ENCODE results near the gene PRKCA.

PRKCA gene

GRCh38 chr17:66747578-66748275, 445.3 kb downstream of the PRKCA start:
- DNase-seq (ENCODE audit: low spot score): no peak

GRCh38 chr17:66748578-66748977, 446.2 kb downstream of the PRKCA start:
- DNase-seq (ENCODE audit: low spot score): no peak

- no peak for DNase-seq (ENCODE audit: low spot score)
Observed at GRCh38 chr17:66749217-66749832, 446.9 kb downstream of the PRKCA start.

GRCh38 chr17:66750116-66750515, 447.7 kb downstream of the PRKCA start:
- DNase-seq (ENCODE audit: low spot score): no peak

GRCh38 chr17:66750781-66751543, 448.5 kb downstream of the PRKCA start:
- no peak for DNase-seq (ENCODE audit: low spot score)

GRCh38 chr17:66751771-66752170, 449.4 kb downstream of the PRKCA start:
- DNase-seq (ENCODE audit: low spot score): no peak

- no peak for DNase-seq (ENCODE audit: low spot score)
Observed at GRCh38 chr17:66752411-66752810, 450.0 kb downstream of the PRKCA start.

- DNase-seq (ENCODE audit: low spot score): no peak
Observed at GRCh38 chr17:66753126-66753920, 450.9 kb downstream of the PRKCA start.

GRCh38 chr17:66755101-66755943, 452.9 kb downstream of the PRKCA start:
- no peak for DNase-seq (ENCODE audit: low spot score)

GRCh38 chr17:66755944-66756290, 453.5 kb downstream of the PRKCA start:
- DNase-seq (ENCODE audit: low spot score): no peak

- no peak for DNase-seq (ENCODE audit: low spot score)
Observed at GRCh38 chr17:66760324-66760723, 457.9 kb downstream of the PRKCA start.

GRCh38 chr17:66762276-66762675, 459.9 kb downstream of the PRKCA start:
- no peak for DNase-seq (ENCODE audit: low spot score)

GRCh38 chr17:66763056-66763455, 460.6 kb downstream of the PRKCA start:
- no peak for DNase-seq (ENCODE audit: low spot score)

GRCh38 chr17:66764506-66764905, 462.1 kb downstream of the PRKCA start:
- no peak for DNase-seq (ENCODE audit: low spot score)

GRCh38 chr17:66767154-66767933, 464.9 kb downstream of the PRKCA start:
- no peak for DNase-seq (ENCODE audit: low spot score)

GRCh38 chr17:66769911-66770310, 467.5 kb downstream of the PRKCA start:
- no peak for DNase-seq (ENCODE audit: low spot score)

- DNase-seq (ENCODE audit: low spot score): no peak
Observed at GRCh38 chr17:66772148-66772812, 469.9 kb downstream of the PRKCA start.

GRCh38 chr17:66775271-66775670, 472.9 kb downstream of the PRKCA start:
- no peak for DNase-seq (ENCODE audit: low spot score)

GRCh38 chr17:66775881-66776400, 473.5 kb downstream of the PRKCA start:
- DNase-seq (ENCODE audit: low spot score): no peak
